Measurements from ENCODE around the gene OR3A2.
"Not testable (repeated sequence)": the region's sequence is repeated elsewhere in the genome, so short reads cannot be mapped to it uniquely, and the experiment has no call there.

Gene OR3A2

DNA sequence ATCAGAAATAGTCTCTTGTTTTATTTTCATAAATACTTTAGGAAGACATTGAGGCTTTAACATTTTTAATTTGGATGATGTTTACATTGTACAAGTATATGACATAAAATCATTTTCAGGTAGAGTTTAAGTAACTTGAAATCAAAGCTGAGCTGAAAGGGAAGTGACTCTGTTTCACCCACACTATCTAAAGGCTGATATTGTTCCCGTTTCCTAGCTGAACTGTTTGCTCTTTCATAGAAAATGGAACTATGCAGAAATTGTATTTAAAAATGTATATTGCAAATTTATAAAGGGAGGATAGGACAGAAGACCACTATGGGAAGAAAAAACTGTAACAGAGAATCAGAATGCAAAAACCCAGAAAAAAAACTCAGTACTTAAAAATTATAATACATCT is 141.3 kb downstream of the OR3A2 start:
- H3K36me3 ChIP-seq (ENCODE audit: control insufficient read depth, insufficient read depth, low read length); H3K4me3 ChIP-seq (ENCODE audit: insufficient read depth, low read depth, low read length); H3K9me3 ChIP-seq (ENCODE audit: control insufficient read depth, low read length); H3K4me1 ChIP-seq (ENCODE audit: control insufficient read depth, insufficient read depth, low read length); H3K27ac ChIP-seq (ENCODE audit: insufficient read depth, low read depth, low read length, poor library complexity, severe bottlenecking); H3K27me3 ChIP-seq (ENCODE audit: control insufficient read depth, insufficient read depth, low read length, poor library complexity, severe bottlenecking): not testable (repeated sequence)
- WGBS, 2 experiments, result 71% methylated on average over 1 of the region's 1 CpG; no CpG with 5 or more reads in 1 of the 2 experiments

DNA sequence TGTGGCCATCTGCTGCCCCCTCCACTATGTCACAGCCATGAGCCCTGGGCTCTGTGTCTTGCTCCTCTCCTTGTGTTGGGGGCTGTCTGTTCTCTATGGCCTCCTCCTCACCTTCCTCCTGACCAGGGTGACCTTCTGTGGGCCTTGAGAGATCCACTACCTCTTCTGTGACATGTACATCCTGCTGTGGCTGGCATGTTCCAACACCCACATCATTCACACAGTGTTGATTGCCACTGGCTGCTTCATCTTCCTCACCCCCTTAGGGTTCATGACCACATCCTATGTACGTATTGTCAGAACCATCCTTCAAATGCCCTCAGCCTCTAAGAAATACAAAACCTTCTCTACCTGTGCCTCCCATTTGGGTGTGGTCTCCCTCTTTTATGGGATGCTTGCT is 145.1 kb downstream of the OR3A2 start:
- H3K36me3 ChIP-seq (ENCODE audit: control insufficient read depth, insufficient read depth, low read length); H3K27ac ChIP-seq (ENCODE audit: insufficient read depth, low read depth, low read length, poor library complexity, severe bottlenecking); H3K27me3 ChIP-seq (ENCODE audit: control insufficient read depth, insufficient read depth, low read length, poor library complexity, severe bottlenecking); H3K4me3 ChIP-seq (ENCODE audit: insufficient read depth, low read depth, low read length); H3K9me3 ChIP-seq (ENCODE audit: control insufficient read depth, low read length); H3K4me1 ChIP-seq (ENCODE audit: control insufficient read depth, insufficient read depth, low read length): not testable (repeated sequence)
- no CpG with 5 or more reads among the region's 1 CpG for WGBS, 2 experiments

DNA sequence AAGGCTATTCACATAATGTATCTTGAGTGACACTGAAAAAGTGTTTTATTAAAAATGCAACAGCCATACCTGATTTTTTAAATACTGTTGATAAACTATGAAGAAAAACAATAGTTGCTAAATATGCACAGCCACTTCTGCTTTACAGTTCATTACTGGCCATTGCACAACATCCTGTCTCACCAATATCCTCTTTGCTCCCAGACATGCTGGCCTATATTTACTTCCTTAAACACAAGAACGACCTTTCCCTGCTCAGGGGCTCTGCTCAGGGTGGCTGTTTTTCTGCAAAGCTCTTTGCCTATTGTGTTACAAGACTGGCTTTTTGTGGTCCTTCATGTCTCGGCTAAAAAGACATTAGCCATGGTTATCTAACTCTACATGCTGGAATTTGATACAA is 147.4 kb downstream of the OR3A2 start:
- WGBS, 2 experiments, result 20 to 80% methylated on average over 1 of the region's 2 CpGs
- H3K9me3 ChIP-seq (ENCODE audit: control insufficient read depth, low read length); H3K4me3 ChIP-seq (ENCODE audit: insufficient read depth, low read depth, low read length); H3K27ac ChIP-seq (ENCODE audit: insufficient read depth, low read depth, low read length, poor library complexity, severe bottlenecking); H3K36me3 ChIP-seq (ENCODE audit: control insufficient read depth, insufficient read depth, low read length); H3K4me1 ChIP-seq (ENCODE audit: control insufficient read depth, insufficient read depth, low read length); H3K27me3 ChIP-seq (ENCODE audit: control insufficient read depth, insufficient read depth, low read length, poor library complexity, severe bottlenecking): not testable (repeated sequence)

DNA sequence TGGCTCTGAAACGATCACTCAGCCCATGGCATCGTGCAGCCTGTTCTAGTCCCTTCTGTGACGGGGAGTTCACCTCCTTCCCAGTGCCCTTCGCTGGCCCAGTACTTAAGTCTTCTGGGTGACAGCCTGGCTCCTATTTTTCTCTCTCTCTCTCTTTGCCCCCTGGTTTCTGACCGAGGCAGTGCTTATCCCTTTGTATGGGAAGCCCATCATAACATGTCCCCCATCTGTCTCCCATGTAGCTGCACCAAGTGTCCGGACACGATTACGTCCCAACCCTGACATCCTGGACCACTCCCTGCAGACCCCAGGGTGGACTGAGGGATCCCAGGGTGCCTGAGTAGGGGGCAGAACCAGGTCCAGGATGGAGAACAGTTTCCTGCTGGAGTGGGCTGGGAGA is 153.8 kb downstream of the OR3A2 start:
- 82 to 88% methylated on average over 3 to 8 of the region's 8 CpGs for WGBS, 2 experiments
- H3K27ac ChIP-seq (ENCODE audit: insufficient read depth, low read depth, low read length, poor library complexity, severe bottlenecking); H3K4me3 ChIP-seq (ENCODE audit: insufficient read depth, low read depth, low read length); H3K27me3 ChIP-seq (ENCODE audit: control insufficient read depth, insufficient read depth, low read length, poor library complexity, severe bottlenecking); H3K9me3 ChIP-seq (ENCODE audit: control insufficient read depth, low read length); H3K36me3 ChIP-seq (ENCODE audit: control insufficient read depth, insufficient read depth, low read length); H3K4me1 ChIP-seq (ENCODE audit: control insufficient read depth, insufficient read depth, low read length): not testable (repeated sequence)
